ENCODE measurements around the gene EBI3. TPM values are rescaled to one million over a fixed set of nuclear protein-coding genes. Genes with fewer than 3 reads are reported as not detected.

Gene EBI3
- total and polyA plus RNA-seq, 2 of the 13 experiments (the other 11 are each of a cell fraction or from before 2014, with no cell fraction given): 3.4 TPM; not detected in 1

DNA sequence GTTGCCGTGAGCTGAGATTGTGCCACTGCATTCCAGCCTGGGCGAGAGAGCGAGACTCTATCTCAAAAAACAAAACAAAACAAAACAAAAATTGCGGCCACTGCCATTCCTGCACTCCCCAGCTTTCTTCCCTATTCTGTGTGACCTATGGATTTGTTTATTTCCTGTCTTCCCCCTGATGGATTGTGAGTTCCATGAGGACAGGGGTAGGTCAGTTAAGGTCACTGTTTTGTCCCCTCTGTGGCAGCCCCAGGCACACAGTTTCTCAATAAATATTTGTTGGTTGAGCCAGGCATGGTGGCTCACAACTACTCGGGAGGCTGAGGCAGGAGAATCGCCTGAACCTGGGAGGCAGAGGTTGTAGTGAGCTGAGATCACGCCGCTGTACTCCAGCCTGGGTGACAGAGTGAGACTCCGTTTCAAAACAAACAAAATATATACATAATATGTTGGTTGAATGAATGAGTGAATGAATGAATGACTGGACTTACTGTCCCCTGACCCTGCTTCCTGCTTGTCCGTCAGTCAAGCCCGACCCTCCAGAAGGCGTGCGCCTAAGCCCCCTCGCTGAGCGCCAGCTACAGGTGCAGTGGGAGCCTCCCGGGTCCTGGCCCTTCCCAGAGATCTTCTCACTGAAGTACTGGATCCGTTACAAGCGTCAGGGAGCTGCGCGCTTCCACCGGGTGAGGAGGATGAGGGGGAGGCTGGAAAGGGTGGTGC, 5.0 kb downstream of the EBI3 start (continued):
- TF ChIP-seq, protein P1, sequence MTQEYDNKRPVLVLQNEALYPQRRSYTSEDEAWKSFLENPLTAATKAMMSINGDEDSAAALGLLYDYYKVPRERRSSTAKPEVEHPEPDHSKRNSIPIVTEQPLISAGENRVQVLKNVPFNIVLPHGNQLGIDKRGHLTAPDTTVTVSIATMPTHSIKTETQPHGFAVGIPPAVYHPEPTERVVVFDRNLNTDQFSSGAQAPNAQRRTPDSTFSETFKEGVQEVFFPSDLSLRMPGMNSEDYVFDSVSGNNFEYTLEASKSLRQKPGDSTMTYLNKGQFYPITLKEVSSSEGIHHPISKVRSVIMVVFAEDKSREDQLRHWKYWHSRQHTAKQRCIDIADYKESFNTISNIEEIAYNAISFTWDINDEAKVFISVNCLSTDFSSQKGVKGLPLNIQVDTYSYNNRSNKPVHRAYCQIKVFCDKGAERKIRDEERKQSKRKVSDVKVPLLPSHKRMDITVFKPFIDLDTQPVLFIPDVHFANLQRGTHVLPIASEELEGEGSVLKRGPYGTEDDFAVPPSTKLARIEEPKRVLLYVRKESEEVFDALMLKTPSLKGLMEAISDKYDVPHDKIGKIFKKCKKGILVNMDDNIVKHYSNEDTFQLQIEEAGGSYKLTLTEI (CRISPR knock-in tag; conservative IDR thresholded peaks at IDR 0.05): no peak
- TF ChIP-seq NFE2 (CRISPR knock-in tag; IDR thresholded peaks at IDR 0.05) (no peak), SP2 (CRISPR knock-in tag; IDR thresholded peaks at IDR 0.05) (no peak), SMARCC2 (IDR thresholded peaks at IDR 0.05) (no peak), ZNF678 (CRISPR knock-in tag; IDR thresholded peaks at IDR 0.05) (no peak), SAP130 (CRISPR knock-in tag; IDR thresholded peaks at IDR 0.05; ENCODE audit: low read depth) (peak; percentile 77), ELF3 (CRISPR knock-in tag; IDR thresholded peaks at IDR 0.05) (peak; percentile 52; the same call in 1 of the 2 replicates), HOXD1 (CRISPR knock-in tag; IDR thresholded peaks at IDR 0.05) (peak; percentile 97), ZNF558 (CRISPR knock-in tag; IDR thresholded peaks at IDR 0.05; ENCODE audit: borderline replicate concordance) (no peak), PCBP1 (IDR thresholded peaks at IDR 0.05; ENCODE audit: borderline replicate concordance, low read depth, low read length) (no peak), ZNF879 (CRISPR knock-in tag; IDR thresholded peaks at IDR 0.05) (no peak; the same call in 1 of the 2 replicates), TSC22D2 (CRISPR knock-in tag; IDR thresholded peaks at IDR 0.05; ENCODE audit: borderline replicate concordance) (no peak), ZNF441 (CRISPR knock-in tag; IDR thresholded peaks at IDR 0.05; ENCODE audit: borderline replicate concordance) (0 out of 2 replicates have a peak, but pooled peaks have one; percentile 16), MATR3 (CRISPR knock-in tag; IDR thresholded peaks at IDR 0.05) (no peak)
- TF ChIP-seq, protein P2, sequence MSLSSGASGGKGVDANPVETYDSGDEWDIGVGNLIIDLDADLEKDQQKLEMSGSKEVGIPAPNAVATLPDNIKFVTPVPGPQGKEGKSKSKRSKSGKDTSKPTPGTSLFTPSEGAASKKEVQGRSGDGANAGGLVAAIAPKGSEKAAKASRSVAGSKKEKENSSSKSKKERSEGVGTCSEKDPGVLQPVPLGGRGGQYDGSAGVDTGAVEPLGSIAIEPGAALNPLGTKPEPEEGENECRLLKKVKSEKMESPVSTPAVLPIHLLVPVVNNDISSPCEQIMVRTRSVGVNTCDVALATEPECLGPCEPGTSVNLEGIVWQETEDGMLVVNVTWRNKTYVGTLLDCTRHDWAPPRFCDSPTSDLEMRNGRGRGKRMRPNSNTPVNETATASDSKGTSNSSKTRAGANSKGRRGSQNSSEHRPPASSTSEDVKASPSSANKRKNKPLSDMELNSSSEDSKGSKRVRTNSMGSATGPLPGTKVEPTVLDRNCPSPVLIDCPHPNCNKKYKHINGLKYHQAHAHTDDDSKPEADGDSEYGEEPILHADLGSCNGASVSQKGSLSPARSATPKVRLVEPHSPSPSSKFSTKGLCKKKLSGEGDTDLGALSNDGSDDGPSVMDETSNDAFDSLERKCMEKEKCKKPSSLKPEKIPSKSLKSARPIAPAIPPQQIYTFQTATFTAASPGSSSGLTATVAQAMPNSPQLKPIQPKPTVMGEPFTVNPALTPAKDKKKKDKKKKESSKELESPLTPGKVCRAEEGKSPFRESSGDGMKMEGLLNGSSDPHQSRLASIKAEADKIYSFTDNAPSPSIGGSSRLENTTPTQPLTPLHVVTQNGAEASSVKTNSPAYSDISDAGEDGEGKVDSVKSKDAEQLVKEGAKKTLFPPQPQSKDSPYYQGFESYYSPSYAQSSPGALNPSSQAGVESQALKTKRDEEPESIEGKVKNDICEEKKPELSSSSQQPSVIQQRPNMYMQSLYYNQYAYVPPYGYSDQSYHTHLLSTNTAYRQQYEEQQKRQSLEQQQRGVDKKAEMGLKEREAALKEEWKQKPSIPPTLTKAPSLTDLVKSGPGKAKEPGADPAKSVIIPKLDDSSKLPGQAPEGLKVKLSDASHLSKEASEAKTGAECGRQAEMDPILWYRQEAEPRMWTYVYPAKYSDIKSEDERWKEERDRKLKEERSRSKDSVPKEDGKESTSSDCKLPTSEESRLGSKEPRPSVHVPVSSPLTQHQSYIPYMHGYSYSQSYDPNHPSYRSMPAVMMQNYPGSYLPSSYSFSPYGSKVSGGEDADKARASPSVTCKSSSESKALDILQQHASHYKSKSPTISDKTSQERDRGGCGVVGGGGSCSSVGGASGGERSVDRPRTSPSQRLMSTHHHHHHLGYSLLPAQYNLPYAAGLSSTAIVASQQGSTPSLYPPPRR (CRISPR knock-in tag; IDR thresholded peaks at IDR 0.05; ENCODE audit: borderline replicate concordance): peak; percentile 53; the same call in 1 of the 2 replicates
- TF ChIP-seq, protein P3, sequence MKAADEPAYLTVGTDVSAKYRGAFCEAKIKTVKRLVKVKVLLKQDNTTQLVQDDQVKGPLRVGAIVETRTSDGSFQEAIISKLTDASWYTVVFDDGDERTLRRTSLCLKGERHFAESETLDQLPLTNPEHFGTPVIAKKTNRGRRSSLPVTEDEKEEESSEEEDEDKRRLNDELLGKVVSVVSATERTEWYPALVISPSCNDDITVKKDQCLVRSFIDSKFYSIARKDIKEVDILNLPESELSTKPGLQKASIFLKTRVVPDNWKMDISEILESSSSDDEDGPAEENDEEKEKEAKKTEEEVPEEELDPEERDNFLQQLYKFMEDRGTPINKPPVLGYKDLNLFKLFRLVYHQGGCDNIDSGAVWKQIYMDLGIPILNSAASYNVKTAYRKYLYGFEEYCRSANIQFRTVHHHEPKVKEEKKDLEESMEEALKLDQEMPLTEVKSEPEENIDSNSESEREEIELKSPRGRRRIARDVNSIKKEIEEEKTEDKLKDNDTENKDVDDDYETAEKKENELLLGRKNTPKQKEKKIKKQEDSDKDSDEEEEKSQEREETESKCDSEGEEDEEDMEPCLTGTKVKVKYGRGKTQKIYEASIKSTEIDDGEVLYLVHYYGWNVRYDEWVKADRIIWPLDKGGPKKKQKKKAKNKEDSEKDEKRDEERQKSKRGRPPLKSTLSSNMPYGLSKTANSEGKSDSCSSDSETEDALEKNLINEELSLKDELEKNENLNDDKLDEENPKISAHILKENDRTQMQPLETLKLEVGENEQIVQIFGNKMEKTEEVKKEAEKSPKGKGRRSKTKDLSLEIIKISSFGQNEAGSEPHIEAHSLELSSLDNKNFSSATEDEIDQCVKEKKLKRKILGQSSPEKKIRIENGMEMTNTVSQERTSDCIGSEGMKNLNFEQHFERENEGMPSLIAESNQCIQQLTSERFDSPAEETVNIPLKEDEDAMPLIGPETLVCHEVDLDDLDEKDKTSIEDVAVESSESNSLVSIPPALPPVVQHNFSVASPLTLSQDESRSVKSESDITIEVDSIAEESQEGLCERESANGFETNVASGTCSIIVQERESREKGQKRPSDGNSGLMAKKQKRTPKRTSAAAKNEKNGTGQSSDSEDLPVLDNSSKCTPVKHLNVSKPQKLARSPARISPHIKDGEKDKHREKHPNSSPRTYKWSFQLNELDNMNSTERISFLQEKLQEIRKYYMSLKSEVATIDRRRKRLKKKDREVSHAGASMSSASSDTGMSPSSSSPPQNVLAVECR (CRISPR knock-in tag; IDR thresholded peaks at IDR 0.05; ENCODE audit: borderline replicate concordance): peak; percentile 33; the same call in 1 of the 2 replicates
- TF ChIP-seq, protein P4, sequence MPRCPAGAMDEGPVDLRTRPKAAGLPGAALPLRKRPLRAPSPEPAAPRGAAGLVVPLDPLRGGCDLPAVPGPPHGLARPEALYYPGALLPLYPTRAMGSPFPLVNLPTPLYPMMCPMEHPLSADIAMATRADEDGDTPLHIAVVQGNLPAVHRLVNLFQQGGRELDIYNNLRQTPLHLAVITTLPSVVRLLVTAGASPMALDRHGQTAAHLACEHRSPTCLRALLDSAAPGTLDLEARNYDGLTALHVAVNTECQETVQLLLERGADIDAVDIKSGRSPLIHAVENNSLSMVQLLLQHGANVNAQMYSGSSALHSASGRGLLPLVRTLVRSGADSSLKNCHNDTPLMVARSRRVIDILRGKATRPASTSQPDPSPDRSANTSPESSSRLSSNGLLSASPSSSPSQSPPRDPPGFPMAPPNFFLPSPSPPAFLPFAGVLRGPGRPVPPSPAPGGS (CRISPR knock-in tag; IDR thresholded peaks at IDR 0.05): no peak
